ENCODE results near the gene ARHGAP6. TPM values are rescaled to one million over a fixed set of nuclear protein-coding genes. Genes with fewer than 3 reads are reported as not detected.

The ARHGAP6 gene
- total and polyA plus RNA-seq, 9 of the 15 experiments (the other 6 are each of a cell fraction or from before 2014, with no cell fraction given): 12.5 to 63.6 (median 41.8) TPM

DNA sequence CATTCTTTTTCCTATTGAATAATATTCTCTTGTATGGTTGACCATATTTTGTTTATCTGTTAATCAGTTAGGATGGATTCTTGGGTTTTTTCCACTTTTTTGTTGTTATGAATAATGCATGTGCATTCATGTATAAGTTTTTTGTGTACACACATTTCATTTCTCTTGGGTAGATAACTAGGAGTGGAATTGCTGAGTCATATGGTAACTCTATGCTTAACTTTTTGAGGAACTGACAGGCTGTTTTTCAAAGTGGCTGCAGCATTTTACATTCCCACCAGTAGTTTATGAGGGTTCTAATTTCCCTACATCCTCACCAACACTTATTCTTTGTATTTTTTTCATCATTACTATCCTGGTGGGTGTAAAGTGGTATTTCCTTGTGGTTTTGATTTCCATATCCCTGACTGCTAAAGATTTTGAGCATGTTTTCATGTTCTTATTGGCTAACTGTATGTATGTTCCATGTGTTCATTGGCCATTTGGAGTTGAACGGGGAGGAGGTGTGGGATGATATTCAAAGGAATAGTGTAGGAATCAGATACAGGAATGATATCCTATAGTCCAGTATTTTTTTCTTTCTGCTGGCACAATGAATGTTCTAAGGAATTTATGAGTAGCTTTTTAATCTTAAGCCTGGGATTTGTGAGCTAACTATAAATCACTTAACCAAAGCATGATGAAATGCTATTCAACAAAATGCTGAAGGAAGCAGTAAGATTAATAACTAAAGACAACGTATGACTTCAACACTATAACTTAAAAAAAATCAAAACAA, 258.2 kb downstream of the ARHGAP6 start (continued):
- TF ChIP-seq CEBPG (CRISPR knock-in tag; IDR thresholded peaks at IDR 0.05) (peak; percentile 30; the same call in 1 of the 2 replicates), CEBPG (tag; conservative IDR thresholded peaks at IDR 0.05 in 1 of 2, IDR thresholded peaks at IDR 0.05 in 1 of 2) (peak in 1 of 2 experiments; percentile 78; a peak in 2 of 4 replicates), NFE2 (IDR thresholded peaks at IDR 0.05; ENCODE audit: low read depth) (peak; percentile 98), HIVEP1 (CRISPR knock-in tag; IDR thresholded peaks at IDR 0.05) (no peak), GTF2F1 (IDR thresholded peaks at IDR 0.05; ENCODE audit: low read depth, low read length) (no peak), DDX20 (tag; IDR thresholded peaks at IDR 0.05; ENCODE audit: low read depth) (0 out of 2 replicates have a peak, but pooled peaks have one; percentile 44), HINFP (tag; conservative IDR thresholded peaks at IDR 0.05; ENCODE audit: low read depth) (no peak), REST (IDR thresholded peaks at IDR 0.05; ENCODE audit: borderline replicate concordance) (no peak), REST (CRISPR knock-in tag; IDR thresholded peaks at IDR 0.05; ENCODE audit: low read depth) (no peak), BACH1 (tag; IDR thresholded peaks at IDR 0.05) (peak; percentile 95), NONO (IDR thresholded peaks at IDR 0.05; ENCODE audit: low read depth in 2 of 2, low read length in 1 of 2) (no peak), EP400 (IDR thresholded peaks at IDR 0.05) (peak; percentile 65), HNRNPLL (IDR thresholded peaks at IDR 0.05; ENCODE audit: low read depth, low read length, poor library complexity, severe bottlenecking) (no peak), MAFF (IDR thresholded peaks at IDR 0.05; ENCODE audit: low read length) (peak; percentile 96), TOE1 (IDR thresholded peaks at IDR 0.05; ENCODE audit: borderline replicate concordance) (0 out of 2 replicates have a peak, but pooled peaks have one; percentile 16), TOE1 (CRISPR knock-in tag; IDR thresholded peaks at IDR 0.05; ENCODE audit: borderline replicate concordance, low read depth) (no peak), NCOA1 (IDR thresholded peaks at IDR 0.05; ENCODE audit: low read depth) (no peak), RBM15 (IDR thresholded peaks at IDR 0.05; ENCODE audit: insufficient read depth, low read length) (no peak), ZNF282 (CRISPR knock-in tag; IDR thresholded peaks at IDR 0.05) (no peak)
